Hair follicle dermal papilla cell (primary cell): ENCODE data around the gene BTNL3. TPM values are rescaled to one million over a fixed set of nuclear protein-coding genes. Genes with fewer than 3 reads are reported as not detected.

ENCODE experiments used
- small RNA-seq: library from RNA; depleted of rRNA; stranded (forward); fragments of <200 nt; gene quantifications from one replicate; pipeline ENCODE3, GENCODE V24; 2012
- total RNA-seq: library from RNA; depleted of rRNA; stranded (reverse); fragments of >200 nt; gene quantifications from 2 replicates; pipeline ENCODE4 v1.2.3, GENCODE V29; 2012

BTNL3 gene
- not detected in 2 replicates for total RNA-seq

GRCh38 chr5:180988592-180988991 lies at the start of gene BTNL3:
BTNL3 (plus strand) TSS chr5:180988846; CDS start chr5:180989029, 183 bp downstream.

GRCh38 chr5:181039931-181040630 lies 51.4 kb downstream of the BTNL3 start, which contains the start of gene BTNL9:
BTNL9 (plus strand) TSS chr5:181040266; CDS start chr5:181045490, 5,224 bp downstream.

Small RNA genes within 50 kb of the gene (small RNA-seq; reads per million reads assigned to genes)
- gene MIR8089: not detected
- not detected for gene RNU6-1036P
- not detected for gene RPS29P12

Other genes with a start within 250 kb of the BTNL3 start
- gene OR2Y1, start 248.8 kb upstream of the BTNL3 start, total RNA-seq: not detected in 2 replicates
- 157 and 163 TPM in 2 replicates for gene MGAT1, start 186.0 kb upstream of the BTNL3 start, total RNA-seq
- 10.9 and 11.7 TPM in 2 replicates for gene ZFP62, start 127.6 kb upstream of the BTNL3 start, total RNA-seq
- not detected in 2 replicates for gene BTNL8, start 89.7 kb upstream of the BTNL3 start, total RNA-seq
- gene BTNL9, start 51.4 kb downstream of the BTNL3 start, total RNA-seq: not detected in 2 replicates
- not detected in 2 replicates for gene OR2V1, start 142.3 kb downstream of the BTNL3 start, total RNA-seq
- gene OR2V2, start 158.7 kb downstream of the BTNL3 start, total RNA-seq: not detected in 2 replicates
- 2.1 and 4.0 TPM in 2 replicates for gene TRIM7, start 216.3 kb downstream of the BTNL3 start, total RNA-seq
- gene TRIM41, start 234.4 kb downstream of the BTNL3 start, total RNA-seq: 10.7 and 12.1 TPM in 2 replicates